ENCODE measurements around the gene UBE2V1. TPM values are rescaled to one million over a fixed set of nuclear protein-coding genes. Genes with fewer than 3 reads are reported as not detected.

Gene UBE2V1
- total RNA-seq, 4 donors from 2014 or later, result 45.6 to 124 (median 62.9) TPM

GRCh38 chr20:50101887-50102286, 11.1 kb downstream of the UBE2V1 start:
- no peak overlapping the region for H3K27ac ChIP-seq

GRCh38 chr20:50101281-50101680, 11.7 kb downstream of the UBE2V1 start:
- H3K9me3 ChIP-seq, result no peaks in the 10 kb centered on the region
- intact Hi-C loops (cut with DNase I; ENCODE audit: low total_unique reads), result no loop called here
- no peaks in the 10 kb centered on the region for H3K27me3 ChIP-seq
- no peak for DNase-seq
- peaks cover 0 to 4% of the 10 kb centered on the region in 2 donors for H3K4me1 ChIP-seq
- TF ChIP-seq POLR2A (IDR thresholded peaks at IDR 0.05) (no peak), CTCF (IDR thresholded peaks at IDR 0.05) (no peak)
- no peaks in the 10 kb centered on the region for H3K36me3 ChIP-seq
- H3K4me3 ChIP-seq, result no peak overlapping the region
- H3K27ac ChIP-seq, result no peak overlapping the region

More at GRCh38 chr20:50101887-50102286, 11.1 kb downstream of the UBE2V1 start:
- Histone ChIP-seq H3K9me3 (no peaks in the 10 kb centered on the region), H3K27me3 (no peaks in the 10 kb centered on the region), H3K36me3 (no peaks in the 10 kb centered on the region), H3K4me3 (no peak overlapping the region), H3K4me1 (peaks cover 0 to 4% of the 10 kb centered on the region in 2 donors)
- DNase-seq, result no peak
- TF ChIP-seq CTCF (IDR thresholded peaks at IDR 0.05) (no peak), POLR2A (IDR thresholded peaks at IDR 0.05) (no peak)
- intact Hi-C loops (cut with DNase I; ENCODE audit: low total_unique reads), result no loop called here

GRCh38 chr20:50100552-50100951, 12.4 kb downstream of the UBE2V1 start:
- Histone ChIP-seq H3K9me3 (no peaks in the 10 kb centered on the region), H3K27ac (no peak overlapping the region), H3K4me1 (peaks cover 0 to 4% of the 10 kb centered on the region in 2 donors), H3K4me3 (no peak overlapping the region), H3K36me3 (no peaks in the 10 kb centered on the region), H3K27me3 (no peaks in the 10 kb centered on the region)
- no peak for DNase-seq
- intact Hi-C loops (cut with DNase I; ENCODE audit: low total_unique reads), result no loop called here
- TF ChIP-seq CTCF (IDR thresholded peaks at IDR 0.05), result no peak
- TF ChIP-seq POLR2A (IDR thresholded peaks at IDR 0.05), result no peak

GRCh38 chr20:50099565-50099991, 13.4 kb downstream of the UBE2V1 start:
- peaks cover 0 to 4% of the 10 kb centered on the region in 2 donors for H3K4me1 ChIP-seq
- no peak for TF ChIP-seq POLR2A (IDR thresholded peaks at IDR 0.05)
- no peak for TF ChIP-seq CTCF (IDR thresholded peaks at IDR 0.05)

GRCh38 chr20:50099113-50099512, 13.8 kb downstream of the UBE2V1 start:
- H3K27me3 ChIP-seq, result no peaks in the 10 kb centered on the region
- DNase-seq, result no peak
- no peaks in the 10 kb centered on the region for H3K36me3 ChIP-seq
- H3K27ac ChIP-seq, result no peak overlapping the region
- peaks cover 0 to 4% of the 10 kb centered on the region in 2 donors for H3K4me1 ChIP-seq
- TF ChIP-seq CTCF (IDR thresholded peaks at IDR 0.05), result no peak
- H3K4me3 ChIP-seq, result no peak overlapping the region
- no peaks in the 10 kb centered on the region for H3K9me3 ChIP-seq
- intact Hi-C loops (cut with DNase I; ENCODE audit: low total_unique reads), result no loop called here

More at GRCh38 chr20:50099565-50099991, 13.4 kb downstream of the UBE2V1 start:
- DNase-seq, result no peak
- Histone ChIP-seq H3K4me3 (no peak overlapping the region), H3K9me3 (no peaks in the 10 kb centered on the region), H3K36me3 (no peaks in the 10 kb centered on the region), H3K27me3 (no peaks in the 10 kb centered on the region), H3K27ac (no peak overlapping the region)
- intact Hi-C loops (cut with DNase I; ENCODE audit: low total_unique reads), result no loop called here

Data from uterus (tissue), 4 donors.